ENCODE measurements around the gene EGLN2.
"Not testable (repeated sequence)": the region's sequence is repeated elsewhere in the genome, so short reads cannot be mapped to it uniquely, and the experiment has no call there.

Gene EGLN2

DNA sequence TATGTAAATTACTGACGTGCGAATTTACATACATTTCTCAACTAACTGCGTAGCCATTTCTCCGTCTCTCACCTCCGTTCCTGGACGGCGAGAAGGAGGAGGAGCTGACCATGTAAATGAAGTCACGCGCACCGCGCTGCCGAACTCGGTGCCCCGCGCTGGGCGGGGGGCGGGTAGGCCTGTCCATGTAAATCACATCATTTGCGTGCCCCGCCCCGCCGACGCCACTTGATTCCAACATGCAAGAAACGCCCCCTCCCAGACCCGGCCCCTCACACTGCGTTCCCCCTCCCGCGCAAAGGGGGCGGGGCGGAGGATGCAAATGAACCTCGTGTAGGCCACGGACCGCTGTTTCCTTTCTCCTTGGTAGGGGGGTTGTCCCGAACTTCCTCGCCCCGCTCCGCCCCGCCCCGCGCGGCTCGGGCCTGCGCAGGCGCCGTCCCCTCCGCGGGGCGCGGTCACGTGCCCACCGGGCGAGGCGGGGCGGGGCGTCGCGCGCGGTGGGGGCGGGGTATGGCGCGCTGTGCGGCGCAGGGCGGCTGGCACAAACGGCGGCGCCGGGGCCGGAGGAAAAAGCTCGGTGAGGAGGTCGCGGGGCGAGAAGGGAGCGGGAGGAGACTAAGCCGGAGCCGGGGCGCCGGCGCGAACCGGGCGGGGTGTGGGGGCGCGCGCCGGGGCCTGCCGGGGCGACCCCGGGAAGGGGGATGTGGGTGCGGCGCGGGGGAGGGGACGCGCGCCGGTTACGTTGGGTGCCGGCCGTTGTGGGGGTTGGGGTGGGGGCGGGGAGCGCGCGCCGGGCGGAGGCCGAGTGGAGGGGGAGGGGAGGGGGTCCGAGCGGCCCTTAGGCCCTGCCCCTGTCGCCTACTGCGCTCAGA lies at the start of gene EGLN2:
EGLN2 (plus strand) TSS at position 509 of the 875 bp plus-strand sequence. CDS start 1,382 bp downstream, outside the sequence.
- DNase-seq (ENCODE audit: low spot score), result peak; percentile 100

DNA sequence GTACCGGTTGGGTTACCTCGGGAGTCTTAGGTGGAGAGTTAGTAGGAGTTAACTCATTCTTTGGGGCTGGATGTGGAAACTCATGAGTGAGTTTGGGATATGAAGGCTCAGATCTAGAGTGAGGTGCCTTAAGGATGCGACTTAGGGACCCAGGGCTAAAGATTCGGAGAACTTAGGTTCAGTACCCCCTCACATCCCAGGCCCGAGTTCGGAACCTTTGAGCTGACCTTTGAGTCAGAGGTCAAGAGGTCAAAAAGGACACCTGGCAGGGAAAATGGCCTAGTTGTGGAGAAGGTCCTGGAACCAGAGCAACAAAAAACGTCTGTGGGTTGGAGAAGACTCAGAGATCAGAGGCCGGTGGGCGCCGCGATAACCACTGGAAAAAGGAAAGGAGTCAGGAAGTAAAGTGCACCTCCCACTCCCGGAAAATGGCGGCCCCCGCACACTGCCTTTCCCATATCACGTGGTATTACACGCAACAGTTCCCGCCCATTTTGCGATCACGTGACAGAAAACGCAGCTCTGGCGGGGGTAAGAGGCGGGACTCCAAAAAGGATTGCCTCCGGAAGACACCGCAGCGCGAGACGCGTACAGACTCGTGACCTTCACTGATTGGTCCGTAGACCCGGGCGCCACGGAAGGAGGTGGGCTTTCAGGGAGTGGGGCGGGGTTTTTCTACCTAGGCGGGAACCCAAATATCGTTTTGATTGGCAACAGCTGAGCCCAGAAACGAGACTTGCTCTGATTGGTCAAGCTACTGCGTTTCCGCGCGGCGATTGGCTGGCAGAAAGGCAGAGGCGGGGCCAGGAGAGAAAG lies 48.7 kb upstream of the EGLN2 start, which contains the start of gene ACTMAP:
ACTMAP (minus strand) TSS at position 420 of the 816 bp plus-strand sequence. CDS start 674 bp downstream, outside the sequence.
- DNase-seq (ENCODE audit: low spot score), result peak; percentile 100

DNA sequence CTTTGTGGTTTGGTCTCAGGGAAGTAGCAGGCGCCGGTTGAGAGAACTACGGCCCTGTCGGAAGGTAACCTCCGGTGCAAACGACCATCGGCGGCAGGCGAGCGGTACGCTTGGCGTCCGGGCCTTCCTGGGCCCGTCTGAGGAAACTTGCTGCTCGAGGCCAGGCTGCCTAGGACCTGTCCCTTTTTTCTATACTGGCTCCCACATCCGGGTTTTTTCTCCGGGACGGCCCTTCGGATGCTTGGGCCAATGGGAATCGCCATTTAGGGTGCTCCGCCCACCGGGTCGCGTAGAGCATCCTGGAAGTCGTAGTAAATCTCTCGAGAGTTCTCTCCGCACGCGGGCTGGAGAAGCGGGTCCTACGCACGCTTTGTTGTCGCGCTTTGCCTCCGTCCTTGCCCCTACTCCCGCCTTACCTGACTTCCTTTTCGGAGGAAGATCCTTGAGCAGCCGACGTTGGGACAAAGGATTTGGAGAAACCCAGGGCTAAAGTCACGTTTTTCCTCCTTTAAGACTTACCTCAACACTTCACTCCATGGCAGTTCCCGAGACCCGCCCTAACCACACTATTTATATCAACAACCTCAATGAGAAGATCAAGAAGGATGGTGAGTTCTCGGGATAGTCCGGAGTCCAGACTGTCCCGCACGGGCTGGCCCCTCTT lies 48.0 kb upstream of the EGLN2 start, which contains the start of gene SNRPA:
SNRPA (plus strand) TSS at position 330 of the 664 bp plus-strand sequence; CDS start at position 536, 206 bp downstream.
- DNase-seq (ENCODE audit: low spot score), result peak; percentile 98

DNA sequence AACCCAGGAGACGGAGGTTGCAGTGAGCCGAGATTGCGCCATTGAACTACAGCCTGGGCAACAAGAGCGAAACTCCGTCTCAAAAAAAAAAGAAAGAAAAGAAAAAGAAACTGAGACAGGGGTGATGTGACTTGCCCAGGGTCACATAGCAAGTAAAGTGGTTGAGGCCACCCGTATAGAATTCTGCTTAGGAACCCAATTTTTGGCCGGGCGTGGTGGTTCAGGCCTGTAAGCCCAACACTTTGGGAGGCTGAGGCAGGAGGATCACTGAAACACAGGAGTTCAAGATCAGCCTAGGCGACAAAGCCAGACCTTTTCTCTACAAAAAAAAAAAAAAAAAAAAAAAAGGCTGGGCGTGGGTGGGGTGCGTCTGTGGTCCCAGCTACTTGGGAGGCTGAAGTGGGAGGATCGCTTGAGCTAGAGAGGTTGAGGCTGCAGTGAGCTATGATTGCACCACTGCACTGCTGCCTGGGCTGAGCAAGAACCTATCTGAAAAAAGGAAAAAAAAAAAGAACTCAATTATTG lies 46.7 kb upstream of the EGLN2 start:
- no peak for DNase-seq (ENCODE audit: low spot score)

DNA sequence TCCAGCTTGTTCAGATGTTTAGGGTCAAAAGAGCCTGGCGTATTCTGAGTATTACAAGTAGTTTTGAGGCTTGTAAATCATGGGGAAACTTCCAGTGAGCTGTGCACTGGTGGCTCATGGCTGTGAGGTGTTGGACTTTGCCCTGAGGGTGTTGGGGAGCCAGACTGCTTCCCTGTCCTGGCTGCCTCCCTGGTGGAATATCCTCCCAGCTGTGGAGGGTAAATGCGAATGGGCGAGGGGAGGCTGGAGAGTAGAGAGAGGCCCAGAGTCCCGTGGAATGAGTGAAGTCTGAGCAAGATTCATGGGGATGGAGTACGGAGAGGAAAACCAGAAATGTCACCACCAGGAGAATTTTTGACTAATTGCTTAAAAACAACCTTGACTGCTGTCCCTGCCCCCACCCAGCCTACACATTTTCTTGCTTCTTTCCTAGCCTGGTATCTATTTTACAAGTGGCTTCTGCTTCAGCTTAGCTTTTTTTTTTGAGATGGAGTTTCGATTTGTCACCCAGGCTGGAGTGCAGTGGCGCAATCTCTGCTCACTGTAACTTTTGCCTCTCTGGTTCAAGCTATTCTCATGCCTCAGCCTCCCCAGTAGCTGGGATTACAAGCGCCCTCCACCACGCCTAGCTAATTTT lies 44.3 kb upstream of the EGLN2 start:
- no peak for DNase-seq (ENCODE audit: low spot score)

DNA sequence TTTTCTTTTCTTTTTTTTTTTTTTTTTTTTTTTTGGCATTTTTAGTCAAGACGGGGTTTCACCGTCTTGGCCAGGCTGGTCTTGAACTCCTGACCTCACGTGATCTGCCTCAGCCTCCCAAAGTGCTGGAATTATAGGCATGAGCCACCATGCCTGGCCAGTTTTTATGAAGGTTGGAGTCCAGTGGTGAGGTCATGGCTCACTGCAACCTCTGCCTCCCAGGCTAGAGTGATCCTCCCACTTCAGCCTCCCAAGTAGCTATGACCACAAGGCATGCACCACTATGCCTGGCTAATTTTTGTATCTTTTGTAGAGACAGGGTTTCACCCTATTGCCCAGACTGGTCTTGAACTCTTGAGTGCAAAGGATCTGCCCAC lies 43.8 kb upstream of the EGLN2 start:
- DNase-seq (ENCODE audit: low spot score), result no peak

DNA sequence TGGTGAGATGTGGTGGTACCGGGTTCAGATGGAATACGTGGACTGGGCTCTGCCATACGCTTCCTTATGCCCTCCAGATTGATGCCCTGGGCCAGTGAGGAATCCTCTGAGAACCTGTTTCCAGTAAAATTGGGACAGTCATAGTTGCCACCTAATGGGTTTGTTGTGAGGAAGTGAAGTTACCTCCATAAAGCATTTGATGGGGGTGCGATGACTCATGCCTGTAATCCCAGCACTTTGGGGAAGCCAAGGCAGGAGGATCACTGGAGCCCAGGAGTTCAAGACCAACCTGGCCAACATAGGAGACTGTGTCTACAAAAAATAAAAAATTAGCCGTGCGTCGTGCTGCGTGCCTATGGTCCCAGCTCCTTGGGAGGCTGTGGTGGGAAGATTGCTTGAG lies 43.2 kb upstream of the EGLN2 start:
- DNase-seq (ENCODE audit: low spot score), result no peak

DNA sequence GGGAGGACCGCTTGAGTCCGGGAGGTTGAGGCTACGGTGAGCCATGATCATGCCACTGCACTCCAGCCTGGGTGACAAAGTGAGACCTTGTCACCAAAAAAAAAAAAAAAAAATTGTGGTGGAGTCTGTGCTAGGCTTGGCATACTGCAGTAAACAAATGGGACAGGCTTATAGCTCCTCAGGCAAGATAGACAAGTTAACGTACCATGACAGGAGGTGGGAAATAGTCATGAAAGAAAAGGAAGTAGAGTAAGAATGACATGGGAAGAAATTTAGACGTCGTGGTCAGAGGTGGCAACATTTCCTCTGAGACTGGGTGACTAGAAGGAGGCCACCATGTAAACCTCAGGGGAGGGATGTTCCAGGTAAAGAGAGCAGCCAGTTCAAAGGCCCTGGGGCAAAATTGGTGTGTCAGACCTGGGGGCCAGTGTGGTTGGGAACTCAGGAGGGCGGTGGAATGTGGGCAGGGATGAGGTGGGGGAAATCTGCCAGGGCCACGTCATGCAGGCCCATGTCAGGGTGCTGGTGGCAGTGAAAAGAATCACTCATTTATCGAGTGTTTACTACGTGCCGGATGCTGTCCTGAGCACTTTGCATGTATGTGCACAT lies 42.4 kb upstream of the EGLN2 start:
- DNase-seq (ENCODE audit: low spot score), result no peak

DNA sequence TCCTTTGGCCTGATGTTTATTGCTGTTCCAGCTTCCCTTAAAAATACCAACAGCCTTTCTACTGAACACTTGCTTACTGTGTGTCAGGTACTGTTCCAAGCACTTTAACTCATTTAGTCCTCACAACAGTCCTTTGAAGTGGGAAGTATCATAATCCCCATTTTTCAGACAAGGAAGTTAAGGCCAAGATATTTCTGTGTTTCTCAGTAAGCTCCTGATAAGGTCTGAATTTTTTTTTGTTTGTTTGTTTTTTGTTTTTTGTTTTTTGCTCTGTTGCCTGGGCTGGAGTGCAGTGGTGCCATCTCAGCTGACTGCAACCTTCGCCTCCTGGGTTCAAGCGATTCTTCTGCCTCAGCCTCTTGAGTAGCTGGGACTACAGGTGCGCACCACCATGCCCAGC lies 40.5 kb upstream of the EGLN2 start:
- no peak for DNase-seq (ENCODE audit: low spot score)

DNA sequence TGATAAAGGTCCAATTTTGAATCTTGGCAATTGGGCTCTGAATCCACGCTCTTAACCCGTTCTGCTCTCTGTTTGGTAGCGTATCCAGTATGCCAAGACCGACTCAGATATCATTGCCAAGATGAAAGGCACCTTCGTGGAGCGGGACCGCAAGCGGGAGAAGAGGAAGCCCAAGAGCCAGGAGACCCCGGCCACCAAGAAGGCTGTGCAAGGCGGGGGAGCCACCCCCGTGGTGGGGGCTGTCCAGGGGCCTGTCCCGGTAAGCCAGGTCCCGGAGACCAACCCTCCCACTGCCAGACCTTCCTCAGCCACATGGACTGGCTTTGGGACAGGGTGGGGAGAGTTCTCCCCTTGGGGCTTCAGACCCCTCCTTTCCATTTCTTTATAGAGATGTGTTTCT lies 39.6 kb upstream of the EGLN2 start:
- no peak for DNase-seq (ENCODE audit: low spot score)

DNA sequence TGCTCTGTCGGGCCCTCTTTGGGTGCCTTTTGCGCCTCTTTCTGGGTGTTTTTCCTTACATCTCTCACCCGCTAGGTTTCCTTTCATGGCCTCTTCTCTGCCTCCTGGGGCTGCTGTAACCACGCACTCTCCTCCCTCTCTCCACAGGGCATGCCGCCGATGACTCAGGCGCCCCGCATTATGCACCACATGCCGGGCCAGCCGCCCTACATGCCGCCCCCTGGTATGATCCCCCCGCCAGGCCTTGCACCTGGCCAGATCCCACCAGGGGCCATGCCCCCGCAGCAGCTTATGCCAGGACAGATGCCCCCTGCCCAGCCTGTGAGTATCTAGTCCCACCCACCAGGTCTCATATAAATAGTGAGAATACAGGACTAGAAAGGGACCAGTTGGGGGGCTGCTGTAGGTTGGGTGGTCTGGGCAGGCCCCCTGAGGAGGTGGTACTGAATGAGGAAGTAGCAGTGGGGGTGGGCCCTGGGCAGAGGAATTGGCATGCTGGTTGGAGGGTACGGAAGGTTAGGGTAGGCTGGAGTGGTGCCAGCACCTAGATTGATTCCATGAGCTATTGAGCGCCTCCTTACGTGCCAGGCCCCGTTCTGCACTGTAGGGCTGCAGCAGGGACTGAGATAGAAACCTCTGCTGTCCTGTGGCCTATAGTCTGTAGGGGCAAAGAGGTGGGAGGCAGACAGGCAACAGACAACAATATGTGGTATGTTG lies 36.1 kb upstream of the EGLN2 start:
- DNase-seq (ENCODE audit: low spot score), result no peak

DNA sequence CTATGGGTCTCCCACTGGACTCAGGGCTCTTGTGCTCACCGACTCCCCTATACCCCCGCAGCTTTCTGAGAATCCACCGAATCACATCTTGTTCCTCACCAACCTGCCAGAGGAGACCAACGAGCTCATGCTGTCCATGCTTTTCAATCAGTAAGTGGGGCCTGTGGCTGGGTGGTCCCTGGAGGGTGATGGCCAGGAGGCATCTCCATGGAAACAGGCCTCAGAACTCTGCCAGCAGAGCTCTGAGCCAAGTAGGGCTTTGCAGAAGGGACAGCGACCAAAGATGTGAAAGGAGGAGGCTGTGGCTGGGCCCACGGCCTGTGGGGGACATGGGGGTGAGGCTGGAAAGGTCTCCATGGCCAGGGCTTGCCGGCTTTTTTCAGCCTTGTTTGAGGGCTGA lies 35.5 kb upstream of the EGLN2 start:
- DNase-seq (ENCODE audit: low spot score), result no peak

DNA sequence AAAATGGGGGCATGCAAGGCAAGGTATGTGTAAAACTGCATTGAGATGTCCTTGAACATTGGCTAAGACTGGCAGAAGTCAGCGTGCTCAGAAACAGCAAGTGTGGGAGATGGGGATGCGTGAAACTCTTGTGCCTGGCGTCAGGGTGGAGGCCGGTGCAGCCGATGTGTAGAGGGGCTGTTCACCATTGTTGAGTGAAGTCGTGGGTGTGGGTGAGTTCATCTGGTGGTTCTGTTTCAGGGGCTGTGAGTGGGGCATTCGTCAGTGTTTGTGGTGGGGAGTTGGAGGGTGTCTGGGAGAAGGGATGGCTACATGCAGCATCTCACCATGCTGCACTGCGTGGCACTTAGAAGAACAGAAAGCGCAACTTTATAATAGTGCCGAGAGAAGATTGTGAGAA lies 35.0 kb upstream of the EGLN2 start:
- DNase-seq (ENCODE audit: low spot score), result no peak

DNA sequence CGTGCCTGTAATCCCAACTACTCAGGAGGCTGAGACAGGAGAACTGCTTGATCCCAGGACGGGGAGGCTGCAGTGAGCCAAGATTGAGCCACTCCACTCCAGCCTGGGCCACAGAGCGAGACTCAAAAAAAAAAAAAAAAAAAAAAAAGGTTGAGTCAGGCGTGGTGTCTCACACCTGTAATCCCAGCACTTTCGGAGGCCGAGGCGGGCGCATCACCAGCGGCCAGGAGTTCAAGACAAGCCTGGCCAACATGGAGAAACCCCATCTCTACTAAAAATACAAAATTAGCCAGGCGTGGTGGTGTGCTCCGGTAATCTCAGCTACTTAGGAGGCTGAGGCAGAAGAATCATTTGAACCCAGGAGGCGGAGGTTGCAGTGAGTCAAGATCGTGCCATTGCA lies 32.6 kb upstream of the EGLN2 start:
- not testable (repeated sequence) for DNase-seq (ENCODE audit: low spot score)

DNA sequence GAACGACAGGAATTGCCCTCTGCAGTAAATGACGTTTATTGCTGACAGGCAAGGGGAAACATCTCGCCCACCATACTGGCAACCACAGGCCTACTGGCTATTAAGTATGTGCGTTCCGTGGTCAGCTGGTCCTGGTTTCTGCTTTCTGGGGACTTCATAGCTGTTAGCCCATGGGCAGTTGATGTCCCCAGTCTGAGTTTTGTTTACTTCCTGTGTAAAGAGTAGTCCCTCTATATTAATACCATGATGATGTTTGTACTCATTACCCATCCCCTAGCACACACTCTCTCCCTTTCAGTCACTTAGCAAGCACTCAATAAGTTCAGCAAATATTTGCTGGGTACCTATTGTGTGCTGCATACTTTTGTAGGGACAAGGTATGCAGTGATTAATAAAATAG lies 30.1 kb upstream of the EGLN2 start:
- no peak for DNase-seq (ENCODE audit: low spot score)

DNA sequence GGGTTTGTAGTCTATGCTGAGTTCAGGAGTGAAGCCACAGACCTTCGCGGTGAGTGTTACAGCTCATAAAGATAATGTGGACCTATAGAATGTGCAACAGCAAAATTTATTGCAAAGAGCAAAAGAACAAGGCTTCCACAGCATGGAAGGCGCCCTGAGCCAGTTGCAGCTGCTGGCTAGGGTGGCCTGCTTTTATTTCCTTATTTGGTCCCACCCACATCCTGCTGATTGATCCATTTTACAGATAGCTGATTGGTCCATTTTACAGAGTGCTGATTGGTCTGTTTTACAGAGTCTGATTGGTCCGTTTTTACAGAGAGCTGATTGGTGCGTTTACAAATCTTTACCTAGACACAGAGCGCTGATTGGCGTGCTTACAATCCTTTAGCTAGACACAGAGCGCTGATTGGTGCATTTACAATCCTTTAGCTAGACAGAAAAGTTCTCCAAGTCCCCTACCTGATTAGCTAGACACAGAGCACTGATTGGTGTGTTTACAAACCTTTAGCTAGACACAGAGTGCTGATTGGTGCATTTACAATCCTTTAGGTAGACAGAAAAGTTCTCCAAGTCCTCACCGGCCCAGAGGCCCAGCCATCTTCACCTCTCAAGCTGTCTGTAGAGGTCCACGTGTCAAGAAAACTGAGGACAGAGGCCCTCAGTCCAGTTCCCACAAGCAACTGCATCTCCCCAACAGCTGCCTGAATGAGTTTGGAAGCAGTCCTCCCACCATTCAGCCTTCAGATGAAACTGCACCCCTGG lies 27.7 kb upstream of the EGLN2 start:
- peak; percentile 88 for DNase-seq (ENCODE audit: low spot score)

DNA sequence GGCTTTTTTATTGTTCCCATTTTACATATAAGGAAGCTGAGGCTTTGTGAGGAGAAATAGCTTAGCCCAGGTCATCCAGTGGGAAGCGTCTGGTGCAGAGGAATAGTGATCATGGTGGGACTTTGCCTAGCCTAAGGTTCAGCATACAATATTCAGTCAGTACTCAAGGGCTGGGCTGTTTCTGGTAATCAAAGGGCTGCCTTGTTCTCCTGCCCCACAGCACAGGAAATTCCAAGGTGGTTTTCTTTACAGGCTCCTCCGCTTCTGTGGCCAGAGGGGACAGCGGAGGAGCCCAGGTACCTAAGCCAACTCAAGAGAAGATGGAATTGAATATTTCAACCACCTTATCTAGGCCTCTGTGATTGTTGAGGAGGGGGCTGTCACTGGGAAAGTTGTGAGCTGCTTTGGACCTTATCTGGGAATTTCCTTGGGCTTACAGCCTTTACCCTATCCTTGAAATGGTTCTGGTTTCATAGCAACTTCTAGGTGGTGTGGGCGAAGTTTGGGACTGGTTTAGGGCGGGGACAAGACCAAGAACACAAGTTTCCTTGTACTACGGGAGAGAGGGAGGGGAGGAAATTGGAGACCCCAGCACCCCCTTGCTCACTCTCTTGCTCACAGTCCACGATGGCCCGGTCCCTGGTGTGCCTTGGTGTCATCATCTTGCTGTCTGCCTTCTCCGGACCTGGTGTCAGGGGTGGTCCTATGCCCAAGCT lies 23.9 kb upstream of the EGLN2 start, which contains the start of gene MIA:
MIA (plus strand) TSS at position 606 of the 716 bp plus-strand sequence; CDS start at position 628, 22 bp downstream.
- DNase-seq (ENCODE audit: low spot score), result no peak

DNA sequence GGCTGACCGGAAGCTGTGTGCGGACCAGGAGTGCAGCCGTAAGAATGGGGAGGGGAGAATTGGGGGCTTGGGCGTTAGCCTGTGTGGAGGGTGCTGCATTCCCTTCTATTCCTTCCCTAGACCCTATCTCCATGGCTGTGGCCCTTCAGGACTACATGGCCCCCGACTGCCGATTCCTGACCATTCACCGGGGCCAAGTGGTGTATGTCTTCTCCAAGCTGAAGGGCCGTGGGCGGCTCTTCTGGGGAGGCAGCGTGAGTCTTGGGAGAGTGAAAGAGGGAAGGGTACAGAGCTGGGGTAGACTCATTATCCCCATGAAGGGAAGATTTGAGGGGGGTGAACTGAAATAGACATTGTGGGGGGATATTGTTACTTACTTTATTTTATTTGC lies 23.4 kb upstream of the EGLN2 start:
- DNase-seq (ENCODE audit: low spot score), result no peak

DNA sequence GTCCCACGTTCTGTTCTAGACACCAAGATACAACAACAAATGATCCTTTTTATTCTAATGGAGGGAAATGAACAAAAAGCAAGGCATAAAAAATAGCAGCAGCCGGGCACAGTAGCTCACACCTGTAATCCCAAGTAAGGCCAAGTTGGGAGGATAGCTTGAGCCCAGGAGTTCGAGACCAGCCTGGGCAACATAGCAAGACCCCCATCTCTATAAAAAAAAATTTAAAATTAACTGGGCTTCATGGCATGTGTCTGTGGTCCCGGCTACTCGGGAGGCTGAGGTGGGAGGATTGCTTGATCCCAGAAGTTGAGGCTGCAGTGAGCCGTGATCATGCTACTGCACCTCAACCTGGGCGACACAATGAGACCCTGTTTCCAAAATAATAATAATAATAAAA lies 22.6 kb upstream of the EGLN2 start:
- DNase-seq (ENCODE audit: low spot score), result no peak

Data from NAMALWA (cell line).